ENCODE results near the gene TNFSF18. TPM values are rescaled to one million over a fixed set of nuclear protein-coding genes. Genes with fewer than 3 reads are reported as not detected.

TNFSF18 gene
- total RNA-seq, 2 experiments from 2014 or later, result not detected

DNA sequence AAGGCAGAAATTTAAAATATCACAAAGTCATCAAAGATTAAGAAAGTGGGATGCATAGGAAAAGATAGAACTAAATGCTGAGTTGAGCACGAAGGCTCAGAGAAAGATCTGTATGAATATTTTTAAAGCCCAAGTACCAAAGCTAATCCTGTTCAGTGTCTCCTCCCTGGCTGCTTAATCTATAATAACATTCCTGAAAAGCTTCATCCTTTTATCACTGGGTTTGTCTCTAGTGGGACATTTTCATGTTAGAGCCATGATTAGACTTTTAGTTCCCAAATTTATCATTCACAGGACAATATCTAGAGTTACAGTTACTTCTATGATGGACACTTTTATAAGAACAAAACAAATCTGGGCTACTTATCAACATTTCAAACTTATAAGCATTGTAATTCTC is 38.6 kb downstream of the TNFSF18 start:
- Mint-ChIP-seq H3K36me3 (no peaks in the 10 kb centered on the region), H3K9me3 (no peaks in the 10 kb centered on the region), H3K27ac (no peak overlapping the region), H3K27me3 (no peaks in the 10 kb centered on the region), H3K4me1 (peaks cover 3% of the 10 kb centered on the region), H3K4me3 (no peak overlapping the region)
- DNase-seq, result no peak

DNA sequence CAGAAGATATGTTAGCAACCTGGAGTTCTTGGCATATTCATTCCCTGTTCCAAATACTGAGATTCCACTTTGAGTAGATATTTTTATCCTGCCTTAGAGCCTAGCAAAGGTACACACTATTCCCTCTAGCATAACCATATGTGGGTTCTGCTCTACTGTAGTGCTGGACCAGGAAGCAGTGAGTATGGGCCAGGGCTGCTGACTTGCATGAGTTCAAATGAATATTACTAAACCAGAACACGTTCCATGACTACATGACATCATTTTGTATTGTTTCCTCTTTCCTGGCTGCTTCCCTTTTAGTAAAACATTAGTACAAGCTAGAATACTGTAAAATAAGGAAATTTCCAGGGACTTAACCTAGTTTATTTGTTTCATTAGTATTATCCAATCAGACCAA is 41.1 kb downstream of the TNFSF18 start:
- Mint-ChIP-seq H3K36me3 (no peaks in the 10 kb centered on the region), H3K27ac (no peak overlapping the region), H3K9me3 (no peaks in the 10 kb centered on the region), H3K4me1 (peaks cover 6% of the 10 kb centered on the region), H3K27me3 (no peaks in the 10 kb centered on the region), H3K4me3 (no peak overlapping the region)
- DNase-seq, result no peak

DNA sequence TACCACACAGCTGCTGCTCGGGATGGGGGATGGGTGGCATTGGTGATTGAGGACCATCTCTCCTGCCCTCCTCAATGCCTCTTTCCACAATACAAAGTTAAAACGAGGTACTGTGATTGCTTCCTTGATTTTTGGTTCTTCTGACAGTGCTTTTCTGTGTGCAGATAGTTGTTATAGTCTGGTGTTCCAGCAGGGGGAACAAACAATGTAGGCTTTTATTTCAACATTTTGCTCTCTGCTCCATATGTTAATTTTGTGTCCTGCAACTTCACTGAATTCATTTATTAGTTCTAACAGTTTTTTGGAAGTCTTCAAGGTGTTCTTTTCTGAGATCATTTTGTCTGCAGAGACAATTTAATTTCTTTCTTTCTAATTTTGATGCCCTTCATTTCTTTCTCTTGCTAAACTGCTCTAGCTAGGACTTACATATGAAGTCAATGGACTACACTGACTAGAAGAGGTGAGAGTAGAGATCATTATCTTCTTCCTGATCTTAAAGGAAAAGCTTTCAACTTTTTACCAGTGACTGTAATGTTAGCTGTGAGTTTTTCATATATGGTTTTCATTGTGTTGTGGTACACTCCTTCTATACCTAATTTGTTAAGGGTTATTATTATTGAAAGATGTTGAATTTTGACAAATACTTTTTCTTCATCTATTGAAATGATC is 45.4 kb downstream of the TNFSF18 start:
- no peak overlapping the region for H3K4me3 Mint-ChIP-seq
- DNase-seq, result no peak
- H3K4me1 Mint-ChIP-seq, result peaks cover 6% of the 10 kb centered on the region
- peaks cover 8% of the 10 kb centered on the region for H3K9me3 Mint-ChIP-seq
- H3K36me3 Mint-ChIP-seq, result no peaks in the 10 kb centered on the region
- H3K27ac Mint-ChIP-seq, result no peak overlapping the region
- H3K27me3 Mint-ChIP-seq, result no peaks in the 10 kb centered on the region

DNA sequence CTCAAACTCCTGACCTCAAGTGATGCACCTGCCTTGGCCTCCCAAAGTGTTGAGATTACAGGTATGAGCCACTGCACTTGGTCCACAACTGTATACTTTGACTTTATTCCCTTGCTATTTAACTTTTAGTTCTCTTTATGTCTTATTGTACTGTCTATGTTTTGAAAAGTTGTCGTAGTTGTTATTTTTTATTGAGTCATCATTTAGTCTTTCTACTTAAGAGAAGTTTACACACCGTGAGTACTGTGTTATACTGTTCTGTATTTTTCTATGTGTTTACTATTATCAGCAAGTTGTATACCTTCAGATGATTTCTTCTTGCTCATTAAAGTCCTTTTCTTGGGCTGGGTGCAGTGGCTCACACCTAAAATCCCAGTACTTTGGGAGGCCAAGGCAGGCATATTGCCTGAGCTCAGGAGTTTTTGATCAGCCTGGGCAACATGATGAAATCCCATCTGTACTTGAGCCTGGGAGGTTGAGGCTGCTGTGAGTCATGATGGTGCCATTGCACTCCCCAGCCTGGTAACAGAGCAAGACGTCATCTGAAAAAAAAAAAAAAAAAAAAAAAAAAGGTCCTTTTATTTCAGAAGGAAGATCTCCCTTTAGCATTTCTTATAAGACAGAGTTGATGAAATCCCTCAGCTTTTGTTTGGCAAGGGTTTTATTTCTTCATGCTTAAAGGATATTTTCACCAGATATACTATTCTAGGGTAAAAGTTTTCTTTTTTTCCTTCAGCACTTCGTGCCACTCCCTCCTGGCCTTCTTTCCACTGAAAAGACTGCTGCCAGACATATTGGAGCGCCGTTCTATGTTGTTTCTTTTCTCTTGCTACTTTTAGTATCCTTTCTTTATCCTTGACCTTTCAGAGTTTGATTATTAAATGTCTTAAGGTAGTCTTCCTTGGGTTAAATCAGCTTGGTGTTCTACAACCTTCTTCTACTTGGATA is 47.6 kb downstream of the TNFSF18 start:
- Mint-ChIP-seq H3K4me3 (no peak overlapping the region), H3K27ac (no peak overlapping the region), H3K27me3 (no peaks in the 10 kb centered on the region), H3K36me3 (no peaks in the 10 kb centered on the region), H3K9me3 (peaks cover 8% of the 10 kb centered on the region), H3K4me1 (peaks cover 6% of the 10 kb centered on the region)
- no peak for DNase-seq

DNA sequence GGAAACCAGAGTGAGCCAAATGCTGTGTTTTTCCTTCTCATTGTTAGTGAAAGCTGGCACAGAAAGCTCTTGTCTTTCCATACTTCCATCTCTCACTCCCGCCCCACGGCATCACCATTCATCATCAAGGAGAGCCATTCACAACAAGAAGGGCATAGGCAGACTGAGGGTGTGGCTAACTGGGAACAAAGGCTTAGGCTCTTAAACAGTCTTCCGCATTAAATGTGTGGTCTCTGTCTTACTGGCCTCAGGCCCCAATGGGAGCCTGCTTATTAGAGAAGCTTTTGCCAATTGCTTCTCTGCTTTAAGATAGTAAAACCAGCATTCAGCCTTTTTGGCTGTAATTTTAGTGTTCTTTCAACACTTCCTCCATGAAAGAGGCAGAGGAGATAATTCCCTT is 51.4 kb downstream of the TNFSF18 start:
- H3K4me1 Mint-ChIP-seq, result no peaks in the 10 kb centered on the region
- no peaks in the 10 kb centered on the region for H3K36me3 Mint-ChIP-seq
- DNase-seq, result no peak
- no peak overlapping the region for H3K27ac Mint-ChIP-seq
- H3K27me3 Mint-ChIP-seq, result no peaks in the 10 kb centered on the region
- peaks cover 13% of the 10 kb centered on the region for H3K9me3 Mint-ChIP-seq
- no peak overlapping the region for H3K4me3 Mint-ChIP-seq

DNA sequence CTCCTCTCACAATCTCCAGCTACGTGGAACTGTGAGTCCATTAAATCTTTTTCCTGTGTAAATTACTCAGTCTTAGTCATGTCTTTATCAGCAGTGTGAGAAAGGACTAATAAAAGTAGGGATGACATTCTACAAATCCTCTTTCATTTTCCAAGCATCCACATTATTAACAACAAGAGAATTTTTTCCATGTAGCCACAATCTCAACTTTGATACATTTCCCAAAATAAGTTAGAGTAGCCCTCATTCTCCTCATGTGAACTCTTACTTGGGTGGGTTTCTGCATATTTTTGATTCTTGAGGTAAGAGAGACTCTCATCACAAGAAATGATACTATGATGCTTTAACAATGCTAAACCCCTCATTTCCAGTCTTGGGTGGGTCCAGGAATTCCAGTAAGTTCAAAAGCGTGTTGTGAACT is 52.8 kb downstream of the TNFSF18 start:
- no peaks in the 10 kb centered on the region for H3K27me3 Mint-ChIP-seq
- H3K4me3 Mint-ChIP-seq, result no peak overlapping the region
- no peak for DNase-seq
- no peak overlapping the region for H3K27ac Mint-ChIP-seq
- H3K9me3 Mint-ChIP-seq, result peaks cover 13% of the 10 kb centered on the region
- H3K4me1 Mint-ChIP-seq, result no peaks in the 10 kb centered on the region
- H3K36me3 Mint-ChIP-seq, result no peaks in the 10 kb centered on the region

DNA sequence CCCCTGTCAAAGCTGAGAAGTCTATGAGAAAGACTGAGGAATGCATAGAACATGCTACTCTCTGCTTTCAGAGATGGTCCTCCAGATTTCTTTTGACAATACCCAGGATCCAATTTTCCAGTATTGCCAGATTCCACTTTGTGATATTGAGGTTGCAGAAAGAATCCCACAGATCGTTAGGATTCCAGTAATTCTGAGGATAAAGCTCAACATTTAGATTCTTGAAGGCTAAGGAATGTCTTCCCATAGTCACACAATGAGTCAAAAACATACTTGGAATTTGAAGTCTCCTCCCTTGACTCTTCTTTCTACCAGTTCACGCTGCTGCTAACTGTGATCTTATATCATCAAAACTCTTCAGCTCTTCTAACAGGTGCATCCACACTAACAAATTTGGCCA is 57.1 kb downstream of the TNFSF18 start:
- no peak overlapping the region for H3K27ac Mint-ChIP-seq

DNA sequence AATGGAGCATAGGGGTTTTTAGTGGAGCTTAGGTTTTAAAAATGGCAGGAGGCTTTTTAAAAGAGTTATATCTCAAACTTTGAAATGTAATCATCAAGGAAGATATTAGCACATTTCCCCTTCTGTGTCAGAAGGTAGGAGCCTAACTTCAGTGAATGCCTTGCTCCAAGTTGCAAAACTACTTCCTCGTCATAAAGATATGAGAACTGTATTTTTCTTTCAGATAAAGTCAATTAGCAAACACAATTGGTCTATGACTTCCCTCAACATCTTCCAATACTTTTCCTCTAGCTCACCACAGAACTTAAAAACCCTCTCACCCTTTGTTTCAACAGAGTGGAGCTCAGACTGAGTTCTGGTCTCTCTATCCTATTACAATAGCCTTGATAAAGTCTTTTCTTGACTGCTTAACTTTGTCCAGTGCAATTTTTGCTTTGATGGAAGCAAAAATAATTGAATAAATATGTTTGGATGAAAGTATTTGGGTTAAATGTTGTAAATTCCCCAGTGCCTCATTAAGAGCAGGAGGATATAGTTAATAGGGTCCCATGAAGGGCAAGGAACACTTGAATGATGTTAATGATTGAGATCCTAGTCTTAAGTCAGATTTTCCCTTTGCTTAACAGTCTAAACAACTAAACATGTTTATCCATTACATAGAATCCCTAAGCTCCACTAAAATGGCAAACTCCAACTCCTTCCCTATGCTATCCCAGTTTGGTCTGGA is 58.9 kb downstream of the TNFSF18 start:
- Mint-ChIP-seq H3K27ac (no peak overlapping the region), H3K4me1 (no peaks in the 10 kb centered on the region), H3K4me3 (no peak overlapping the region), H3K27me3 (no peaks in the 10 kb centered on the region), H3K36me3 (no peaks in the 10 kb centered on the region), H3K9me3 (peaks cover 5% of the 10 kb centered on the region)
- DNase-seq, result no peak

More for the DNA sequence above, 57.1 kb downstream of the TNFSF18 start:
- H3K4me3 Mint-ChIP-seq, result no peak overlapping the region
- H3K4me1 Mint-ChIP-seq, result no peaks in the 10 kb centered on the region
- no peaks in the 10 kb centered on the region for H3K27me3 Mint-ChIP-seq
- no peaks in the 10 kb centered on the region for H3K36me3 Mint-ChIP-seq
- DNase-seq, result no peak
- peaks cover 5% of the 10 kb centered on the region for H3K9me3 Mint-ChIP-seq

DNA sequence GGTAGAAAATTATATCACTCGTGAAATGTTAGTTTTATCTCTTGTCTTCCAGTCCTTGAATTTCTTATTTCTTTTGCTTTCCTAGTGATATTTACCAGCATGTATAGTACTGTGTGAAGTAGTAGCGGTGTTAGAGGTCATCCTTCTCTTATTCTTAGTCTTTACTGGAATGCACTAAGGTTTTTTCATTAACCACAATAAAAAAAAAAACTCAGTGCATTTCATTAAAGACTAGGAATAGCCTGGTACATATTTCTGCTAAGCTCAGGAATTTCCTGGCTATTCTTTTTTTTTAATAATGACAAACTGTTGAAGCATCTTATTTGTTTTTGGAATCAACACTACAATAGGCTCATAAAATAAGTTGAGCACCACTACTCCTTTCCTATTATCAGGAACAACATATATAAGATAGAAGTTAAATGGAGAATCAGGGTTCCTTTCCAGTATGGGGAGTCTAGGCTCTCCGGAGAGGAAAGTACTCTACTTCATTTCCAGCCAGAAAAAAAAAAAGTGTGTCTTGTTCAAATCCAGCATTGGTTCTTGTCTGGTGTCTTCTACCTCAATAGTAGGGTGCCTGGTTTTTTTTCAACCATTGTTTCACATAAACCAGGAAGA is 60.0 kb downstream of the TNFSF18 start:
- Mint-ChIP-seq H3K27me3 (no peaks in the 10 kb centered on the region), H3K4me3 (no peak overlapping the region), H3K27ac (no peak overlapping the region), H3K36me3 (no peaks in the 10 kb centered on the region), H3K9me3 (no peaks in the 10 kb centered on the region), H3K4me1 (no peaks in the 10 kb centered on the region)
- no peak for DNase-seq

Other genes starting within 250 kb of the TNFSF18 start
- 1 to 10 TPM; 4.1 to 5.2 TPM for gene TNFSF4, start 156.4 kb upstream of the TNFSF18 start, total RNA-seq